NCI-H2171 (cell line): ENCODE data around the gene INPP5E.
A peak's percentile ranks its signal among the peaks of the same experiment; 100 is the strongest.
"Not testable (repeated sequence)": the region's sequence is repeated elsewhere in the genome, so short reads cannot be mapped to it uniquely, and the experiment has no call there.

Experiments used
- DNase-seq: peaks from one replicate; lab custom pipeline; 2025; lab: John Stamatoyannopoulos, UW

The INPP5E gene

GRCh38 chr9:136429075-136429628, 10.5 kb downstream of the INPP5E start:
- DNase-seq = no peak

GRCh38 chr9:136426787-136427186, 12.9 kb downstream of the INPP5E start:
- DNase-seq = no peak

GRCh38 chr9:136425367-136425766, 14.3 kb downstream of the INPP5E start:
- DNase-seq = not testable (repeated sequence)

- DNase-seq = no peak
These were observed 14.8 kb downstream of the INPP5E start for GRCh38 chr9:136424750-136425362.

- no peak for DNase-seq
These were observed 16.1 kb downstream of the INPP5E start for GRCh38 chr9:136423432-136424146.

- no peak for DNase-seq
These were observed 16.8 kb downstream of the INPP5E start for GRCh38 chr9:136422876-136423275.

GRCh38 chr9:136421791-136422190, 17.9 kb downstream of the INPP5E start:
- DNase-seq = no peak

GRCh38 chr9:136419092-136419420, 20.6 kb downstream of the INPP5E start:
- no peak for DNase-seq

- DNase-seq = no peak
These were observed 21.2 kb downstream of the INPP5E start for GRCh38 chr9:136418182-136419091.

- no peak for DNase-seq
These were observed 22.7 kb downstream of the INPP5E start for GRCh38 chr9:136416914-136417313.

GRCh38 chr9:136416427-136416826, 23.2 kb downstream of the INPP5E start:
- DNase-seq = no peak

- DNase-seq = no peak
These were observed 26.7 kb downstream of the INPP5E start for GRCh38 chr9:136412962-136413361.

GRCh38 chr9:136411378-136411777, 28.3 kb downstream of the INPP5E start:
- DNase-seq = no peak

GRCh38 chr9:136410500-136411287, 29.0 kb downstream of the INPP5E start, which contains the start of the genes ENTR1 and PMPCA:
Gene ENTR1, minus strand, starts transcription at chr9:136410614. Its CDS starts 217 bp downstream, at chr9:136410397.
Gene PMPCA, plus strand, starts transcription at chr9:136410658. Its CDS starts 11 bp downstream, at chr9:136410669.
- peak; percentile 93 for DNase-seq

- peak; percentile 19 for DNase-seq
These were observed 29.8 kb downstream of the INPP5E start for GRCh38 chr9:136409557-136410455.

- no peak for DNase-seq
These were observed 31.7 kb downstream of the INPP5E start for GRCh38 chr9:136407911-136408310.

GRCh38 chr9:136407061-136407460, 32.6 kb downstream of the INPP5E start:
- DNase-seq = not testable (repeated sequence)

- not testable (repeated sequence) for DNase-seq
These were observed 33.7 kb downstream of the INPP5E start for GRCh38 chr9:136405904-136406303.

- DNase-seq = no peak
These were observed 34.2 kb downstream of the INPP5E start for GRCh38 chr9:136405481-136405880.

GRCh38 chr9:136404801-136405136, 34.9 kb downstream of the INPP5E start:
- DNase-seq = no peak
